ENCODE measurements around the gene ATP1B4. TPM values are rescaled to one million over a fixed set of nuclear protein-coding genes. Genes with fewer than 3 reads are reported as not detected.
"Not testable (repeated sequence)": the region's sequence is repeated elsewhere in the genome, so short reads cannot be mapped to it uniquely, and the experiment has no call there.

The ATP1B4 gene
- total RNA-seq, 1 donor from 2014 or later = not detected

DNA sequence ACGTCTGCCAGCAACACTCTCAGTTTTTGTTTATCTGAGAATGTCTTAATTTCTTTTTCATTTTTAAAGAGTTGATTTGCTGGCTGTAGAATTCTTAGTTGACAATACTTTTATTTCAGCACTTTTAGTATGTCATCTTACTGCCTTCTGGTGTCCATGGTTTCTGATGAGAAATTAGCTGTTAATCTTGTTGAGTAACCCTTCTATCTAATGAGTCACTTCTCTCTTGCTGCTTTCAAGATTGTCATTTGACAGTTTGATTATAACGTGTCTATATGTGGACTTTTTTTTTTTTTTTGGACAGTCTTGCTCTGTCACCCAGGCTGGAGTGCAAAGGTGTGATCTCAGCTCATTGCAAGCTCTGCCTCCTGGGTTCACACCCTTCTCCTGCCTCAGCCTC, 26.6 kb upstream of the ATP1B4 start:
- DNase-seq = no peak
- H3K27me3 Mint-ChIP-seq (ENCODE audit: unreplicated experiment) = no peaks in the 10 kb centered on the region
- H3K4me3 Mint-ChIP-seq (ENCODE audit: unreplicated experiment) = no peak overlapping the region
- TF ChIP-seq, protein P1, sequence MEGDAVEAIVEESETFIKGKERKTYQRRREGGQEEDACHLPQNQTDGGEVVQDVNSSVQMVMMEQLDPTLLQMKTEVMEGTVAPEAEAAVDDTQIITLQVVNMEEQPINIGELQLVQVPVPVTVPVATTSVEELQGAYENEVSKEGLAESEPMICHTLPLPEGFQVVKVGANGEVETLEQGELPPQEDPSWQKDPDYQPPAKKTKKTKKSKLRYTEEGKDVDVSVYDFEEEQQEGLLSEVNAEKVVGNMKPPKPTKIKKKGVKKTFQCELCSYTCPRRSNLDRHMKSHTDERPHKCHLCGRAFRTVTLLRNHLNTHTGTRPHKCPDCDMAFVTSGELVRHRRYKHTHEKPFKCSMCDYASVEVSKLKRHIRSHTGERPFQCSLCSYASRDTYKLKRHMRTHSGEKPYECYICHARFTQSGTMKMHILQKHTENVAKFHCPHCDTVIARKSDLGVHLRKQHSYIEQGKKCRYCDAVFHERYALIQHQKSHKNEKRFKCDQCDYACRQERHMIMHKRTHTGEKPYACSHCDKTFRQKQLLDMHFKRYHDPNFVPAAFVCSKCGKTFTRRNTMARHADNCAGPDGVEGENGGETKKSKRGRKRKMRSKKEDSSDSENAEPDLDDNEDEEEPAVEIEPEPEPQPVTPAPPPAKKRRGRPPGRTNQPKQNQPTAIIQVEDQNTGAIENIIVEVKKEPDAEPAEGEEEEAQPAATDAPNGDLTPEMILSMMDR (IDR thresholded peaks at IDR 0.05; ENCODE audit: partially characterized antibody, unreplicated experiment) = no peak
- peaks cover 3% of the 10 kb centered on the region for H3K9me3 Mint-ChIP-seq (ENCODE audit: unreplicated experiment)
- H3K36me3 Mint-ChIP-seq (ENCODE audit: unreplicated experiment) = peaks cover 10% of the 10 kb centered on the region
- H3K4me1 Mint-ChIP-seq (ENCODE audit: low read depth, unreplicated experiment) = peaks cover 2% of the 10 kb centered on the region
- no peak overlapping the region for H3K27ac Mint-ChIP-seq (ENCODE audit: unreplicated experiment)

DNA sequence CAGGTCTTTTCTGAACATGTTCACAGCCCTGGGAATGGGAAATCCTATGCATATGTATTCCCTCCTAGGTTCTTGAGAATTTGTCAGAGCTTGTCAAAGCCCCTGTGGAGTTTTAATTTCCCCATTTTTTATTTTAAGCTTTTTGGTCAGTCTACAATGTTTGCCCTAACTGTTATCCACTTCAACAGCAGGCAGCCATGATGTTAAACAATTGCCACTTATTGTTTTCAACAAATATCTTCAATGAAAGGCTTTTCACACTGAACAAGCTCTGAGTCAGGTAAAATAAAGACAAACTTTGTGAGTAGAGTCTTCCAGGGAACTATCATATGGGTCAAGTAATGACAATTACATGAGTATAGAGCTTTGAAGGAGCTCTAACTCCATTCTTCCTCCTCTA, 25.0 kb upstream of the ATP1B4 start:
- TF ChIP-seq, protein P1 (IDR thresholded peaks at IDR 0.05; ENCODE audit: partially characterized antibody, unreplicated experiment) = no peak

DNA sequence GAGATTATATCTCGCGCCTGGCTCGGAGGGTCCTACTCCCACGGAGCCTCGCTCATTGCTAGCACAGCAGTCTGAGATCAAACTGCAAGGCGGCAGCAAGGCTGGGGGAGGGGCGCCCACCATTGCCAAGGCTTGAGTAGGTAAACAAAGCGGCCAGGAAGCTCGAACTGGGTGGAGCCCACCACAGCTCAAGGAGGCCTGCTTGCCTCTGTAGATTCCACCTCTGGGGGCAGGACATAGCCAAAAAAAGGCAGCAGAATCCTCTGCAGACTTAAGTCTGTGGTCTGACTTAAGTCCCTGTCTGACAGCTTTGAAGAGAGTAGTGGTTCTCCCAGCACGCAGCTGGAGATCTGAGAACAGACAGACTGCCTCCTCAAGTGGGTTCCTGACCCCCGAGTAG, 17.3 kb upstream of the ATP1B4 start:
- H3K27me3 Mint-ChIP-seq (ENCODE audit: unreplicated experiment); H3K9me3 Mint-ChIP-seq (ENCODE audit: unreplicated experiment); DNase-seq; H3K27ac Mint-ChIP-seq (ENCODE audit: unreplicated experiment); H3K4me1 Mint-ChIP-seq (ENCODE audit: low read depth, unreplicated experiment); H3K36me3 Mint-ChIP-seq (ENCODE audit: unreplicated experiment); H3K4me3 Mint-ChIP-seq (ENCODE audit: unreplicated experiment): not testable (repeated sequence)

More for the DNA sequence above, 25.0 kb upstream of the ATP1B4 start:
- Mint-ChIP-seq H3K4me1 (ENCODE audit: low read depth, unreplicated experiment) (peaks cover 2% of the 10 kb centered on the region), H3K36me3 (ENCODE audit: unreplicated experiment) (peaks cover 10% of the 10 kb centered on the region), H3K4me3 (ENCODE audit: unreplicated experiment) (no peak overlapping the region), H3K9me3 (ENCODE audit: unreplicated experiment) (peaks cover 3% of the 10 kb centered on the region), H3K27ac (ENCODE audit: unreplicated experiment) (no peak overlapping the region), H3K27me3 (ENCODE audit: unreplicated experiment) (no peaks in the 10 kb centered on the region)
- DNase-seq = no peak

DNA sequence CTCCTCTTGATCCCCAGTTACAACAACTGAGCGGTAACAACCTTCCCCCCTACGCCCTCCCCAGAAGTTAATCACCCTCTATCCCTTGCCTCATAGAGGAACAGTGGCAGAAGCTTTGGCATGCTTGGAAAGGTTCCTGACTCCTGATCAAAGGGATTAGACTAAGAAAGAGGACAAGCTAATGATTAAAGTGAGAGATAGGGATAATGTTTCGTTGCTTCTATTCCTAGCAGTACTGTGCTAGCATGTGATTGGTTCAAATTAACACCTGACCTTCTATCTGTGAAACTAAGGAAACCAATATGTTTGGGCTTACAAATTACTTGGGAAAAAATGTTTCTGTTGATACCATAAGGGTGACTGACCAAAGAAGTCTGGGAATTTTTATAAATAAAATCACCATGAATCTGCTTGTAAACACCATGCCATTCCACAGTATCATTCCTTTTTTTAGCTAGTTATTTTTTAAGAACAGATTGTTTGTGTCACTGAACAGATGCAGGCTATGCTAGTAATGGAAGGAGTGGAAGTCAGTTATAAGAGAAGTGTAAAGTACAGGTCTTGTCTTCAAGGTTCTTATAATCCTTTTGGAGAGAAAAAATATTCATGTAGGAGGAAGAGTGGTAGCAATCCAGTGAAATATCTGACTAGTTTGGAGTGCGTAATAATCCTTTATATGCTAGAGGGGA, 11.3 kb upstream of the ATP1B4 start:
- Mint-ChIP-seq H3K4me3 (ENCODE audit: unreplicated experiment) (no peak overlapping the region), H3K9me3 (ENCODE audit: unreplicated experiment) (no peaks in the 10 kb centered on the region), H3K27me3 (ENCODE audit: unreplicated experiment) (no peaks in the 10 kb centered on the region), H3K36me3 (ENCODE audit: unreplicated experiment) (no peaks in the 10 kb centered on the region), H3K27ac (ENCODE audit: unreplicated experiment) (no peak overlapping the region), H3K4me1 (ENCODE audit: low read depth, unreplicated experiment) (no peaks in the 10 kb centered on the region)
- no peak for DNase-seq
- TF ChIP-seq, protein P1 (IDR thresholded peaks at IDR 0.05; ENCODE audit: partially characterized antibody, unreplicated experiment) = no peak

DNA sequence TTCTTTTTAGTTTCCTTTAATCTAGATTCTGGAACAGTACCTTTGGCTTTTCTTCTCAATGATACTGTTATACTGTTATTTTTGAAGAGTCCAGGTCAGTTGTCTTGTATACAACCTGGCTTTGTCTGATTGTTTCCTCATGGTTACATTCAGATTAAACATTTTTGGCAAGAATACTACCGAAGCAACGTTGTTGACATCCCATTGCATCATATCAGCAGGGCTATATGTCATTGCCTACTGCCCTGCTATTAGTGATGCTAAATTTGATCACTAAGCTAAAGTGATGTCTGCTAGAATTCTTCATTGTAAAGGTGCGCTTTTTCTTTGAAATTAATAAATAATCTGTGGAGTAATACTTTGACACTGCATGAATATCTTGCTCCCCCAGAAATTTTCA, 5.8 kb upstream of the ATP1B4 start:
- Mint-ChIP-seq H3K4me1 (ENCODE audit: low read depth, unreplicated experiment) (peaks cover 14% of the 10 kb centered on the region), H3K9me3 (ENCODE audit: unreplicated experiment) (no peaks in the 10 kb centered on the region), H3K36me3 (ENCODE audit: unreplicated experiment) (no peaks in the 10 kb centered on the region), H3K27me3 (ENCODE audit: unreplicated experiment) (peaks cover 3% of the 10 kb centered on the region), H3K27ac (ENCODE audit: unreplicated experiment) (no peak overlapping the region), H3K4me3 (ENCODE audit: unreplicated experiment) (no peak overlapping the region)
- TF ChIP-seq, protein P1 (IDR thresholded peaks at IDR 0.05; ENCODE audit: partially characterized antibody, unreplicated experiment) = no peak
- DNase-seq = no peak
